GM19463 (cell line): ENCODE results near the gene TCF20.

Experiments used
- ATAC-seq: cut with Tn5 transposase; IDR thresholded peaks from one replicate; pipeline ENCODE4 v1.9.1; 2021; ENCODE audit warnings: mild to moderate bottlenecking, moderate library complexity; ENCODE audit not compliant: unreplicated experiment

The TCF20 gene

GRCh38 chr22:42300259-42301076 is 30.0 kb upstream of the TCF20 start:
- ATAC-seq: no peak

- no peak for ATAC-seq
Observed at GRCh38 chr22:42299586-42300258, 29.3 kb upstream of the TCF20 start.

- ATAC-seq: no peak
Observed at GRCh38 chr22:42298746-42299145, 28.3 kb upstream of the TCF20 start.

GRCh38 chr22:42297778-42298177 is 27.3 kb upstream of the TCF20 start:
- no peak for ATAC-seq

- no peak for ATAC-seq
Observed at GRCh38 chr22:42296883-42297282, 26.4 kb upstream of the TCF20 start.

- no peak for ATAC-seq
Observed at GRCh38 chr22:42296381-42296853, 26.0 kb upstream of the TCF20 start.

GRCh38 chr22:42294034-42294985 is 23.9 kb upstream of the TCF20 start:
- no peak for ATAC-seq

- ATAC-seq: no peak
Observed at GRCh38 chr22:42292732-42293520, 22.5 kb upstream of the TCF20 start.

- ATAC-seq: no peak
Observed at GRCh38 chr22:42291287-42291686, 20.8 kb upstream of the TCF20 start.

GRCh38 chr22:42289671-42290541 is 19.5 kb upstream of the TCF20 start:
- ATAC-seq: no peak

- ATAC-seq: no peak
Observed at GRCh38 chr22:42288791-42289190, 18.3 kb upstream of the TCF20 start.

GRCh38 chr22:42287174-42287890 is 16.9 kb upstream of the TCF20 start:
- no peak for ATAC-seq

- no peak for ATAC-seq
Observed at GRCh38 chr22:42286205-42286604, 15.8 kb upstream of the TCF20 start.

GRCh38 chr22:42285604-42286003 is 15.2 kb upstream of the TCF20 start:
- ATAC-seq: no peak

- ATAC-seq: no peak
Observed at GRCh38 chr22:42284643-42285181, 14.3 kb upstream of the TCF20 start.

GRCh38 chr22:42284202-42284591 is 13.7 kb upstream of the TCF20 start:
- no peak for ATAC-seq

GRCh38 chr22:42283278-42284201 is 13.1 kb upstream of the TCF20 start:
- ATAC-seq: no peak

- ATAC-seq: no peak
Observed at GRCh38 chr22:42282943-42283277, 12.5 kb upstream of the TCF20 start.
